T follicular helper cell (primary cell): ENCODE measurements around the gene UIMC1.
"Not testable (repeated sequence)": the region's sequence is repeated elsewhere in the genome, so short reads cannot be mapped to it uniquely, and the experiment has no call there.

Experiments used
- DNase-seq: peaks from one replicate; pipeline ENCODE4 v3.0.0-alpha.2; 2020; ENCODE audit warnings: low read depth
- total RNA-seq, 2 experiments: gene quantifications; one replicate each; lab custom pipeline; 2026; lab: John Stamatoyannopoulos, UW

UIMC1 gene
- 63.5 to 65.5 reads per million in 2 experiments for total RNA-seq

DNA sequence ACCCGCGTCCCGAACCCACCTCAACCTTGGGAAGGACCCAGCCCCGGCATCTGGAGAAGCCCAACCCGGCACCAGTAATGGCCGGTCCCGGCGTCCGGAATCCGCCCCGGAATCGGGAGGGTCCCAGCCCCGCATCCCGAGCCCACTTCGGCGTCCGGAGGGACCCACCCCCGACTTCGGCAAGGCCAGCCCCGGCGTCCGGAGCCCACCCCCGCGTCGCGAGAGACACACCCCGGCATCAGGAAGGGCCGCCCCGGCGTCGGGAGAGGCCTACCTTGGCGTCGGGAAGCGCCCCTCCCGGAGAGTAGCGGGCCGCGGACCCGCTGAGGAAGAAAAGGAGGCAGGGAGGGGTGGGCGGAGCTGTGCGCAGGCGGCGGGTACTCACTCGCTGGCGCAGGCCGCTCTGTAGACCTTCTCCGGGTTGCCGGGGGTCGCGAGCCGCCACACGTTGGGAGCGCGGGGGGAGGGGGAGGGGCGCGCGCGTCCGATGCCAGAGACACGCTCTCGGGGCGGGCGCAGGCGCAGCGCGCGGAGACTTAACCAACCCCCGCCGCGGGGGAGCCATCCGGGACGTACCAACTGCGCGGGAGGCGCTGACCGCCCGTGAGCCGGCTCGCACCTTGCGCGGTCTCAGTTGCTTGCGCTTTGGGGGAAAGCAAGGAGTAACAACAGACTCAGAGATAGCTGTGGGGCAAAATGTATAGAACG, at the start of gene UIMC1:
UIMC1 (minus strand) TSS at position 515 of the 708 bp plus-strand sequence. CDS start 24,164 bp downstream, outside the sequence.
- peak; percentile 85 for DNase-seq

DNA sequence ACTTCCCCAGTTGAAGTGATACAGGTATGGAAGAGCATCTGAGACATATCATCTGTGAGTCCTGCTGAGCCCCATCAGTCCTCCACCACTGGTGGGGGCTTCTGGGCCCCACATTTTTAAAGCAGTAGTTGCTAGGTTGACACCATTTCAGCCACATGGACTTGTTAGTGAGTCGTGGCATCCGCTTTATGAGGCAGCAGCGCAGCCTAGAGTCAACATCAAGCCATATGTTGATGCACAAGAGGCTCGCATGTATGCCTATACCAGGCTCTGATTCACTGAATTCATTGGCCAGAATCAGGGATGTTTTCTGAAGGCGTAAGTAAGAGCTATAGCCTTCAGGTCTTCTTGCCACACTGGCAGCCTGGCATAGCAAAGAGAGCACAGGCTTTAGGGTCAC, 42.7 kb upstream of the UIMC1 start:
- DNase-seq = no peak

DNA sequence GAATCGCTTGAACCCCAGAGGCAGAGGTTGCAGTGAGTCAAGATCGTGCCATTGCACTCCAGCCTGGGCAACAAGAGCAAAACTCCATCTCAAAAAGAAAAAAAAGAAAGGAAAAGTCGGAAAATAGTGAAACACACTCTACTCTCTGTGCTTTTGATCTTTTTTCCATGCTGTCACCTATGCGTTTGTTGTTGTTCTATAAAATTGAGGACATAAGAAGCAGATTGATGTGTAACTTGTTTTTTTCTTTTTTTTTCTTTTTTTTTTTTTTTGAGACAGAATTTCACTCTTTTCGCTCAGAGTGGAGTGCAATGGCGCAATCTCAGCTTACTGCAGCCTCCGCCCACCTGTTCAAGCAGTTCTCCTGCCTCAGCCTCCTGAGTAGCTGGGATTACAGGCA, 42.0 kb upstream of the UIMC1 start:
- not testable (repeated sequence) for DNase-seq

DNA sequence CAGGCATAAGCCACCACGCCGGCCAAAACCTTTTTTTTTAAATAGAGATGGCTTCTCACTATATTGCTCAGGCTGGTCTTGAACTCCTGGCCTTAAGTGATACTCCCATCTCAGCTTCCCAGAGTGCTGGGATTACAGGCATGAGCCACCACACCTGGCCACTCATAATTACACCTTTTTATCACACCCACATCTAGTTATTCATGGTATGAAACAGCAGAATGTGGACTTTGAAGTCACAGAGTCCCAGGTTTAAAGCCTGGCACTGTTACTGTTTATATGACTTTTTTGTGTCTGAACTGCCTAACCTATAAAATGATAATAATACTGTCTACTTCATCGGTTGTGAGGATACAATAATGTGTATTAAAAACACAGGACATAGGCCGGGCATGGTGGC, 39.1 kb upstream of the UIMC1 start:
- no peak for DNase-seq

DNA sequence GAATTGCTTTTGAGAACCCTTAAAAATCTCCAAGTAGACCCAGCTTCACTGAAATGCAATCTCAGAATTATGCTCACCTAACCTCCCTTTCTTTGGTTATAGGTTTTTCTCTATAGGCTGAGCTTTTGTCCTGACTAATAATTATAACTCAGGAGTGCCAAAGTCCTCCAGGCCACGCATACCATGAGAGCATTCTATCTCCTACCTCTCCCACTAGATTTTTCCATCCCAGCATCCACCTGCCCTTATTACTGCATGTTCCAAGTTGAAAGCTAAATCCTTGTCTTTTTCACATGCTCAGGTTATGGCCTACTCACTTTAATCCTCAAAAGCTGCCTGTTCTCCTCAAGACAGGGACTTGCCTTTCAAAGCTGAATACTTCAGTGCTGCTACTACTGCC, 38.1 kb upstream of the UIMC1 start:
- DNase-seq = no peak

DNA sequence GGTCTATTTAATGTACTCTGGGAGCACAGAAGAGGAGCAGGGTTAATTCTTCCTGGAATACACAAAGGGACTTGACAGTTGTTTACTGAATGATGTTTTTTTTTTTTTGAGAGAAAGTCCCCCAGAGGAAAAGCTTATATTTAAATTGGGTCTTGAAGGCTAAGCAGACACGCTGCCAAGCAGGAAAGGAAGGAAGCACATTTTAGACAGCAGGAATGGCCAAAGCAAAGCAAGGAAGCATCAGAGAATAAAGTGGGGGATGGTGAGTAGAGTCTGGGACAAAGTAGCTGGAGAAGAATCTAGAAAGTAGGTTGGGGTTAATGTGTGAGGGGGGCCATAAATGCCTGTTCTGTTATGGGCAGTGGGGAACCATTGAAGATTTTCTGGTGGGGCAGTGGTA, 37.4 kb upstream of the UIMC1 start:
- no peak for DNase-seq

DNA sequence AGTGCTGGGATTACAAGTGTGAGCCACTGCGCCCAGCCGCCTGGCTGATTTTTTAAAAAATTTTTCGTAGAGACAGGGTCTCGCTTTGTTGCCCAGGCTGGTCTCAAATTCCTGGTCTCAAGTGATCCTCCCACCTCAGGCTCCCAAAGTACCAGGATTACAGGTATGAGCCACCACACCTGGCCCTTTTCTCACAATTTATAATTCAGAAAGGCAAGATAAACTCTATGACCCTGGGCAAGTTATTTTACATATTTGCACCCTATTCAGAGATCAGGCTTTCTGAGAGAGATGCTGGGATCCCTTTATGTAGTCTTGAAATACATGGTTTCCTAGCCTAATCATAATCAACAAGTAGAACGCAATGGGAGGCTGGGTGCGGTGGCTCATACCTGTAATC, 36.5 kb upstream of the UIMC1 start:
- no peak for DNase-seq

DNA sequence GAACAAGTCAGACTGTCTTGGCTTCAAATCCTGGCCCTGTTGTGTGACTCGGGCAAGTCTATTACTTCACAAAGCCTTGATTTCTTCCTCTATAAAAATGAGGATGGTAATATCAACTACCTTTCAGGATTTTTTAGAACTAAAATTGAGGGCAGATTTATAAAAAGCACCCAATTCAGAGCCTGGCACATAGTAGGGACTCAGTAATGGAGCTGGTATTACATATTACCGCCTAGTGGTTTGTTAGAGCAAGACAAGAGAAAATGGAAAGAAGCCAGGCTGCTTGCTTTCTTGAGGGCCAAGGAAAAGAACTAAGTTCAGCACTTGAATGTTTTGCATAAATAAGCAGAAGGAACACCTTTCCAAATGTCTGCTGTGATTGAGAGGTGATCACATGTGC, 35.4 kb upstream of the UIMC1 start:
- no peak for DNase-seq

DNA sequence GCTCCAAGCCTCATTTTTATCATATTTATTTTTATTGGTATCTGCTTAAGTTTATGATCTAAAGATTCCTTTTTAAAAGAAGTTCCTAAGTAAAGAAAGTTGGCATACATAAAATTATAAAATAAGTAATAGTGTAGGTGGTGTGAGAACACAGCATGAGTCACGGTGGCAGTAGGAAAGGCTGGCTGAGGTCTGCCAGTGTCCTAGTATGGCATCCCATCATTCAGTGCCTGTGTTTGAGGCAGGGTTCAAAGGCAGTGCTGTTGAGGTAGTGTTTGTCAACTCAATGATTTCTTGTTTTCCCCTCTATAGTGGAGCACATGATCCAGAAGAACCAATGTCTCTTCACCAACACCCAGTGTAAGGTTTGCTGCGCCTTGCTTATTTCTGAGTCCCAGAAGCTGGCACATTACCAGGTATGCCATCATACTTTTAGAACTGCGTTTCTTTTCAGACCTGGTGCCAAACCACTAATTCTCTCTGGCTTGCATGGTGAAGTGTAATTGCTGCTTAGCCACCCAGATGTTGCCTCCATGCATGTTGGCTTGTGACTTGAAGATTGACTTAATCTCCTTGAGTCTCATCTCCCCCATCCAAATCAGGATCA, 34.3 kb upstream of the UIMC1 start:
- DNase-seq = no peak

DNA sequence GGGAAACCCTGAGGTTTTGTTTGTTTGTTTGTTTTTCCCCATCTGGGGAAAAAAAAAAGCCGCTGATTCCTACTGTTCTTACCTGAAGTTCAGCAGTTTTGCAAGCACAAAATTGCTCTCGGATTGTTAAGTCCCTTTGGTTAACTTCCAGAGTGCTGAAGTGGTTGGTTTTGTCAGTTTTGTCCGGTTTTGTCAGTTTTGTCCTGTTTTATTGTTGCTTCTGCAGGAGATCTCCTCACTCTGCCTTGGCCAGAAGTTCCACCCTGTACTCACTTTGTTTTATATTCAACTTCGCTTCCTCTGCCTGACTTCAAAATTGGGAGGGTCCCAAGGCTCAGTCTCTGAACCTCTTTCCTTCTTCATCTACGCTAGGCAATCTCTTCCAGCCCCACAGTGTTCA, 30.3 kb upstream of the UIMC1 start:
- no peak for DNase-seq

DNA sequence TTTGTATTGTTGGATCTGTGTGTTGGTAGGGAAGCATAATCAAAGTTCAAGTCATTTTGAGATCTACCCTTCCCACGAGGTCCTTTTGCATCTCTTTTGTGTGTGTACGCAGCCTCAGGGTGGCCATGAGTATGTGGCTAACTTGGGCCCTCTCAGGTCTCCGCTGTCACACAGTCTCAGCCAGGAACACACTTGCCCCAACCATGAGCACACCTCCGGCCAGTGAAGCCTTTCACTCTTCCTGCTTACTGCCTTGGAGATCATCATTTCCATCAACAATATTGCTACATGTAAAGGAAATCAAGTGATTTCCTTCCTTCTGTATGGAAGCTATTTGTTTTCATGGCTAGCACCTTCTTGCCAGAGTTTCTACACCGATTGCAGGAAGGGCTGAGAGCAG, 29.9 kb upstream of the UIMC1 start:
- no peak for DNase-seq

DNA sequence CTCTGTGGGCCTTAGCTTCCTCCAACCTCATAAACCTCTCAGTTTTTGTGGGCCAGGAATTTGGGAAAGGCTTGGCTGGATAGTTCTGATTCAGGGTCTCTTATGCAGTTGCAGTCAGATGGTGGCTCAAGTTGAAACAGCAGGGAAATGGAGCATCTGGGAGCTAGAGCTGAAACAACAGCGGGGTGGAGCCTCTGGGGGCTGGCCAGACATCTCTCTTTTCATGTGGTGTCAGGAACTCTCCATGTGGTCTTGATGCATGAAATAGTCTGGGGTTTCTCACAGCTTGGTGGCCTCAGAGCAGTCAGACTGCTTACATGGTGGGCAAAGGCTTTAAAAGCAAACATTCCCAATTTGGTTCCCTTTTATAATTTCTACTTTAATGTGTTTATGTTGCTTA, 29.4 kb upstream of the UIMC1 start:
- DNase-seq = no peak

DNA sequence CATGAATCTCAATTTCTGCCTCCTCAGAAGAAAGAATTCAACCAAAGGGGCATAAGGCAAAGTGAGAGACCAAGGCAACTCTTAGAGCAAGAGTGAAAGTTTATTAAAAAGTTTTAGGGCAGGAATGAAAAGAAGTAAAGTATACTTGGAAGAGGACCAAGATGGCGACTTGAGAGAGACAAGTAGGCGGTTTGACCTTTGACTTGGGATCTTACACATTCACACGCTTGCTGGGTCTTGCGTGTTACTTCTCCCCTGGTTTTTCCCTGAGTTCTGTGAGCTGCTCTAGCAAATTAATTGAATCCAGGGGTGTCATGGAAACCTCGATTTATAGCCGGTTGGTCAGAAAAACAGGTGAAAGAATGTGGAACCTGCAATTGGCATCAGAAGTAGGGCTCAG, 22.9 kb upstream of the UIMC1 start:
- DNase-seq = no peak

DNA sequence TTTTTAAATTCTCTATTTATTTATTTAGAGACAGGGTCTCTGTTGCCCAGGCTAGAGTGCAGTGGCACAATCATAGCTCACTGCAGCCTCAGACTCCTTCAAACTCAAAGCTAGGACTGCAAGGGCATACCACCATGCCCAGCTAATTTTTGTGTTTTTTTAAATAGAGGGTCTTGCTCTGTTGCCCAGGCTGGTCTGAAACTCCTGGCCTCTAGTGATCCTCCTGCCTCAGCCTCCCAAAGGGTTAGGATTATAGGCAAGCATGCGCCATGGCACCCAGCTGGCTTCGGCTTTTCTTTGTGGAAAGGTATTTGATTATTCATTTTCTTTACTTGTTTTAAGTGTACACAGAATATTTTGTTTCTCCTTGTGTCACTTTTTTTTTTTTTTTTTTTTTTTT, 21.1 kb upstream of the UIMC1 start:
- no peak for DNase-seq

DNA sequence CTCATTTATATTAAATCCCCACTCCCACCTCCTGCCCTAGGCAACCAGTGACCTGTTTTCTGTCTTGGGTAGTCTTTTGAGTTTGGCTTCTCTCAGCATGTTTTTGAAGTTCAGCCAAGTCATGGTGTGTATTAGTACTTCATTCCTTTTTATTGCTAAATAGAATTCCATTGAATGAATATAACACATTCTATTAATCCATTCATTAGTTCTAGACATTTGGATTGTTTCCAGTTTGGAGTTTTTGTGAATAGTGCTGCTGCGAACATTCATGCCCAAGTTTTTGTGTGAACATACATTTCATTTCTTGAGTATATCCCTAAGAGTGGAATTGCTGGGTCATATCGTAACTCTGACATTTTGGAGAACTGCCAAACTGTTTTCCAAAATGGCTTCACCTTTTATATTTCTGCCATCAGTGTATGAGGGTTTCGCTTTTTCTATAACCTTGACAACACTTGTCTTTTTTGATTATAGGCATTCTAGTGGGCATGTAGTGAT, 18.6 kb upstream of the UIMC1 start:
- no peak for DNase-seq

DNA sequence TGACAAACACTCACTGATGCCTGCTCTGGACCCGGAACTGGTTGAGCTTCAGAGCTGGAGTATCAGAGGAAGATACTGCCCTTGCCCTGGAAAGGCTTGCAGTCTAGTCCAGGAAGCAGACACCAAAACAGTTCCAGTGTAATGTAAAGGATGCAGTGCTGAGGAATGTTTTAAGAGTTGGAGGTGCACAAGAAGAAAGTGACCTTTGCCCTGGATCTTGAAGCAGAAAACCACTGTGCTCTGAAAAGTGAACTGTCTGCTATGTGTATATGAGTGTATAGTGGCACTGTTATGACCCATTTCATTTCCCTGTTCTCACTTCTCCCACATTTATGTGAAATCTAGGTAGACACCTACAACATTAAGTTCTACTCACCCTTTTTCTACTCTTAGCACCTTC, 18.0 kb upstream of the UIMC1 start:
- DNase-seq = no peak

DNA sequence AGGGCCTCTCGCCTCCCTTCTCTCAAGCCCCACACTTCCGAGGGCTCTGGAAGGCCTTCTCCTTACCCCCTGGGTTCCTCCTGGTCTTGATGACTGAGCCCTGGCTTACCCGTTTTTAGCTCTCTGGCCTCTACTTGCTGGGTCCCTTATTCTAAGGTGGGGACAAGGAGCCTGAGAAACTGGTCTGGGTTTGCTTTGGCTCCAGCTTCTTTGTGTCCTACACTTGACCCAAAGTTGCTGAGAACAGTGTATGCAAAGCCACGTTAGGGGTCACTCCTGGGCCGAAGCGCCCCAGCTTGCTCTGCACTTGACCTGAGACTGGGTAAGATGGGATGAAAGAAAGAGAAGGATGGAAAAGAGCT, 16.7 kb upstream of the UIMC1 start:
- DNase-seq = peak; percentile 3

DNA sequence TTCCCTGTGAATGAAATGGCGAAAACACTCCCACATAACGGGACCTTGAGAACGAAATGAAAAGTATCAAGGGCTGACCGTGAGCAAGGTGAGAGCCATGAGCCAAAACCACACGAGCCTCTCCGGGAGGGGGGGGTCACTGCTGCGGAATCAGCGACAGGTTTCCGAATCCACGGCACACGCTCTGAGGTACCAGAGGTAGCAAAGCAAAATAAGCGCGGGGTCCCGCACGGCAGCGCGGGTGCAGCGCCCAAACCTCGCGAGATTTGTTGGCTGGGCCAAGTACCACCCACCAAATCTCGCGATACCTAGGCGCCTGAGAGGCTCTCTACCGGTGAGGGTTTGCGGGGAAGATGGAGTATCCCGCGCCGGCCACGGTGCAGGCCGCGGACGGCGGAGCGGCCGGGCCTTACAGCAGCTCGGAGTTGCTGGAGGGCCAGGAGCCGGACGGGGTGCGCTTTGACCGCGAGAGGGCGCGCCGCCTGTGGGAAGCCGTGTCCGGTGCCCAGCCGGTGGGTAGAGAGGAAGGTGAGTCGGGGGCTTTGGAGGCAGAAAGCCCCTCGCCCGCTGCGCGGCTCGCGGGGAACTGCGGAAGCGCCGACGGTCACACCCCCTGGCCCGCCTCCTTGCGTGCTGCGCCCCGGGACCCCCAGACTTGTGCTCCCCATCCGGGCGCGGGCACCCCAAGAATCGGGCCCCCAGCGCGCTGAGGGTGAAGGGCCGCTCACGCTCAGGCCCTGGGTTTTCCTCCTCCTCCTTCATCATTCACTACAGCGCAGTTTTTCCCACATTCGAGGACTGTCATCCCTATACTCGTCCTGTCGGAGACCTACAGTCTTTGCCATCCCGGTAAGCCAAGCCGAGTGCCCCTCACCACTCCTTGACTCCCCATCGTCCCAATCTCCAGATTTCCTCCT, 16.1 kb upstream of the UIMC1 start, which contains the start of gene ZNF346:
ZNF346 (plus strand) TSS at position 311 of the 917 bp plus-strand sequence; CDS start at position 354, 43 bp downstream.
- DNase-seq = peak; percentile 91

DNA sequence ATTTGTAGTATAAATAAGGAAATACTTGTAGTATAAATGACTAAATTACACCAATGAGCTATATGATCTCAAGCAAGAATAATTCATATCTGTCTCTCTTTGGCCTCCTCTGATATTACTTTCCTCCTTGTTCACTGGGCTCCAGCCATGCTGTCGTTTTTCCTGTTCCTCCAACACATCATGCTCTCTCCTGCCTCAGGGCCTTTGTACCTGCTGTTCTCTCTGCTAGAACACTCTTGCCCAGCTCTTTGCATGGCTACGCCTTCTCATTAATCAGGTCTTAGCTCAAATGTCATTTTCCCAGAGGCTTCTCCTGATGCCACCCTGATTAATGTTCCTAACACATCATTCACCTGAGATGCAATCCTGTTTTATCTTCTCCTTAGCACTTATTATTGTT, 13.5 kb upstream of the UIMC1 start:
- no peak for DNase-seq

DNA sequence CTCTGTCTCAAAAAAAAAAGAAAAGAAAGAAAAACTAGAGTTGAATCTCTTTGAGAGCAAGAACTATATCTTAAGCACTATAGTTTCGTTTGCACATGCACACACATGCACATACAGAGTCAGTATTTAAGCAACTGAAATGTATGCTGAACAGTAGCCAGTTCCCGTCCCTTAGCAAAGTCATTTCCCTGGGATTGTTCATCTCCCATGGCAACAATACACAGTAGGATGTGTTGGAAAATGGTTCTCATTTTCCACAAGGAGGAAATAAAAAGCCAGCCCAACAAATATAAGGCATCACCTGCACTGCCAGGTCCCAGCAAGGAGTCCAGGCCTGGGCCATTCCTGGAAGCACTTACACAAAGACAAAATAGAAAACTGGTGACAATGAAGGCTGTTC, 11.8 kb upstream of the UIMC1 start:
- no peak for DNase-seq

DNA sequence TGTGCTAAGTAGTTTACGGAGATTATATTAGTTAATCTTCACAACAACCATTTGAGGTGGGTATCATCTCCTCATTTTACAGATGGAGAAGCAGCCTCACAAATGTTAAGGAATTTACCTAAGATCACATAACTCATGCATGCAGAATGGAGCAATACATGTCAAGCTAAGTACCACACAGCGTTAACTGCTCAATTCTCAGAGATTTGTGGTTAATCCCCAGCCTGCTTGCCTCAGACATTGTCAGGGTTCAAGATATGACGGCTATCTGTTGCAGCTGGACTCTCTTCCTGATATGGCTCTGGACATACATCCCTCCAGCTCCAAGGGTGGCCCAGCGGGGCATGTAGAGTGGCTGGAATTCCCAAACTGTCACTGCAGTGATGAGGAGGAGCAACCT, 8.6 kb upstream of the UIMC1 start:
- DNase-seq = no peak

DNA sequence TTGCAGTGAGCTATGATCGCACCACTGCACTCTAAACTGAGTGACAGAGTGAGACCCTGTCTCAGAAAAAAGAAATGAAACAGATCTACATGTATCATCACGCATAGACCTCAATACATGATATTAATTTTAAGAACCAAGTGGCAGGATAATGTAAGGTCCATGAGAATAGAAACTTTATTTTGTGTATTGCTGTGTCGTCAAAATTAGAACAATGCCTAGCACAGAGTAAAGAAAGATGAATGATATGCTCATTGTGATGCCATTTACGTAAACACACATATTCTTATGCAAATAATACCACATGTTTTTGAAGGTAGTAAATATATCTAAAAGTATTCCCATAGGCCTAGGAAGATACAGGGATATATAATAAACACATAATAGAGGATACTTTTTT, 3.6 kb upstream of the UIMC1 start:
- no peak for DNase-seq

DNA sequence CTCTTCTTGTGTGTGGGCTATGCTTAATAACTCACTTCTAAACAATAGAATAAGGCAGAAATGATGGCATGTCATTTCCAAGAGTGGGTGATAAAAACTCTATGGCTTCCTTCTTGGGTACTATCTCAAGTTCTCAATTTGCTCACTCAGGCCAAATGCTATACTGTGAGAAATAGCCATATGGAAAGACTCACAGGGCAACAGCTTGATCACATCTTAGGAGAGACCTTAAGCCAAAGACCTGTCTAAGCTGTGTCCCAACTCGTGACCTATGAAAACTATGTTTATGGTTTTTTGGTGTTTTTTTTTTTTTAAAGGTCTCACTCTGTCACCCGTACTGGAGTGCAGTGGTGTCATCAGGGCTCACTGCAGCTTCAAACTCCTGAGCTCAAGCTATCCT, 2.1 kb upstream of the UIMC1 start:
- no peak for DNase-seq
